ENCODE results near the gene COX17. TPM values are rescaled to one million over a fixed set of nuclear protein-coding genes. Genes with fewer than 3 reads are reported as not detected.

COX17 gene
- total RNA-seq, 1 experiment from 2014 or later: 51.6 TPM

- TF ChIP-seq TCF7L2 (IDR thresholded peaks at IDR 0.05; ENCODE audit: borderline replicate concordance, extremely low read depth, insufficient read depth, insufficient read length): peak; percentile 46
- TF ChIP-seq SIN3A (IDR thresholded peaks at IDR 0.05; ENCODE audit: low read depth): no peak
- DNase-seq (ENCODE audit: low read depth, low spot score): no peak
- ChIA-PET RAD21 (ENCODE audit: low non-redundant PET in 1 of 2, low total read pairs in 2 of 2, uncharacterized antibody in 2 of 2, unreplicated experiment in 2 of 2) (no interaction called here), CTCF (interaction anchor here (1.6 kb wide), 1 partner anchor 13 kb away, joined by 4 read pairs; no protein-coding TSS in a partner anchor), POLR2A (no interaction called here)
- ATAC-seq: no peak
- Histone ChIP-seq H3K79me2 (ENCODE audit: insufficient read depth, low read length) (no peaks in the 10 kb centered on the region), H3K9me3 (ENCODE audit: control insufficient read depth in 1 of 2, insufficient read depth in 1 of 2, low read depth in 1 of 2, low read length in 2 of 2) (no peaks in the 10 kb centered on the region), H3K36me3 (ENCODE audit: control insufficient read depth in 1 of 2, insufficient read depth in 2 of 2, low read length in 2 of 2) (no peaks in the 10 kb centered on the region), H2AFZ (ENCODE audit: low read depth, low read length, poor library complexity, severe bottlenecking) (no peak overlapping the region), H4K20me1 (ENCODE audit: insufficient read depth) (no peaks in the 10 kb centered on the region), H3K4me2 (ENCODE audit: low read length) (no peak overlapping the region), H3K9ac (ENCODE audit: low read length) (no peak overlapping the region), H3K4me3 (replicated peaks in 1 of 2; ENCODE audit: low read depth in 1 of 2, low read length in 2 of 2) (no peak overlapping the region), H3K9me2 (ENCODE audit: insufficient read depth) (no peaks in the 10 kb centered on the region), H3K4me1 (ENCODE audit: control insufficient read depth in 1 of 2, insufficient read depth in 2 of 2, low read length in 2 of 2) (0 out of 4 replicates have a peak, but pooled peaks cover 0 to 4% of the 10 kb centered on the region in 2 experiments), H3K27me3 (ENCODE audit: insufficient read depth, low read length) (no peaks in the 10 kb centered on the region), H3K27ac (ENCODE audit: low read depth, low read length) (no peak overlapping the region)
- intact Hi-C loops (cut with micrococcal nuclease): no loop called here
- BruUV-seq (replicated peaks): no TSS peak
These were observed 14.4 kb downstream of the COX17 start for GRCh38 chr3:119662604-119663373.

GRCh38 chr3:119660474-119661440 is 16.4 kb downstream of the COX17 start, which contains the start of gene POPDC2:
Gene POPDC2 (minus strand): TSS chr3:119660589. CDS start chr3:119660423, 166 bp downstream.
- RAD21 ChIA-PET (ENCODE audit: low non-redundant PET in 1 of 2, low total read pairs in 2 of 2, uncharacterized antibody in 2 of 2, unreplicated experiment in 2 of 2): no interaction called here

More at GRCh38 chr3:119660474-119661440, 16.4 kb downstream of the COX17 start, which contains the start of gene POPDC2:
- ATAC-seq (no peak), DNase-seq (ENCODE audit: low read depth, low spot score) (no peak)
- Histone ChIP-seq H3K4me3 (replicated peaks in 1 of 2; ENCODE audit: low read depth in 1 of 2, low read length in 2 of 2) (no peak within 1 kb of the TSS), H3K27ac (ENCODE audit: low read depth, low read length) (no peak within 1 kb of the TSS), H4K20me1 (ENCODE audit: insufficient read depth) (no peaks in the 10 kb centered on the region), H3K79me2 (ENCODE audit: insufficient read depth, low read length) (no peaks in the 10 kb centered on the region), H2AFZ (ENCODE audit: low read depth, low read length, poor library complexity, severe bottlenecking) (no peak within 1 kb of the TSS), H3K9me2 (ENCODE audit: insufficient read depth) (no peaks in the 10 kb centered on the region), H3K4me2 (ENCODE audit: low read length) (no peak within 1 kb of the TSS), H3K36me3 (ENCODE audit: control insufficient read depth in 1 of 2, insufficient read depth in 2 of 2, low read length in 2 of 2) (no peaks in the 10 kb centered on the region), H3K4me1 (ENCODE audit: control insufficient read depth in 1 of 2, insufficient read depth in 2 of 2, low read length in 2 of 2) (0 out of 4 replicates have a peak, but pooled peaks cover 0 to 4% of the 10 kb centered on the region in 2 experiments), H3K9ac (ENCODE audit: low read length) (no peak within 1 kb of the TSS), H3K9me3 (ENCODE audit: control insufficient read depth in 1 of 2, insufficient read depth in 1 of 2, low read depth in 1 of 2, low read length in 2 of 2) (no peaks in the 10 kb centered on the region), H3K27me3 (ENCODE audit: insufficient read depth, low read length) (no peaks in the 10 kb centered on the region; the same call in 1 of the 2 replicates)
- POLR2A ChIA-PET: no interaction called here
- TF ChIP-seq CEBPB (IDR thresholded peaks at IDR 0.05; ENCODE audit: low read depth) (no peak), POLR2AphosphoS5 (IDR thresholded peaks at IDR 0.05; ENCODE audit: low read depth, low read length) (no peak), POLR2A (IDR thresholded peaks at IDR 0.05; ENCODE audit: borderline replicate concordance, extremely low read depth, insufficient read depth, insufficient read length) (no peak), ZFX (IDR thresholded peaks at IDR 0.05) (no peak)
- intact Hi-C loops (cut with micrococcal nuclease): no loop called here
- no TSS peak for BruUV-seq (replicated peaks)
- CTCF ChIA-PET: no interaction called here
